Measurements from ENCODE around the gene KATNAL1.
A peak's percentile ranks its signal among the peaks of the same experiment; 100 is the strongest.
"Not testable (repeated sequence)": the region's sequence is repeated elsewhere in the genome, so short reads cannot be mapped to it uniquely, and the experiment has no call there.

KATNAL1 gene

DNA sequence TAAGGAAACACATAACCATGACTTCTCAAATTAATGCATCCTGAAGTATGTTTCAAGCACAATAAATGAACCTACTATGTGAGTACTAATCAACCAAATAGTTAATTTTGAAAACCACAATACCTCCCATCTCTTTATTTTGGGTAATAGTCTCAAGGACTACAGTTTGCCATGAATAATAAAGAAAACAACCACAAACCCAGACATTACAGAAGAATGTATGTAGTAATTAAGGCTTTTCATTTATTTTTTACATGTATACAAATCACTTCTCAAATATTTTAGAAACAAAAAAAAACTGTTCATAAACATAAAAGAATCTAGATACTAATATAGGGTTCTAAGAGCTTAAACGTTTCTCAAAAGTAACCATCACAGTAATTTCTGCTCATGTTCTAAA is 6.8 kb downstream of the KATNAL1 start:
- Histone ChIP-seq H3K9me3 (ENCODE audit: control insufficient read depth in 5 of 5, low read length in 5 of 5) (no peaks in the 10 kb centered on the region), H3K36me3 (ENCODE audit: control insufficient read depth in 5 of 5, insufficient read depth in 5 of 5, low read length in 5 of 5) (peaks cover 0 to 6% (median 0%) of the 10 kb centered on the region in 5 donors), H3K27me3 (ENCODE audit: control insufficient read depth in 5 of 5, insufficient read depth in 4 of 5, low read length in 5 of 5) (no peaks in the 10 kb centered on the region), H3K4me1 (ENCODE audit: control insufficient read depth in 5 of 5, insufficient read depth in 5 of 5, low read length in 5 of 5) (peaks cover 0 to 14% (median 9%) of the 10 kb centered on the region in 5 donors), H3K4me3 (ENCODE audit: low read depth in 1 of 5, low read length in 5 of 5) (no peak overlapping the region), H3K27ac (ENCODE audit: low read depth, low read length) (no peak overlapping the region), H3K9ac (ENCODE audit: low read length in 5 of 5) (no peak overlapping the region)

DNA sequence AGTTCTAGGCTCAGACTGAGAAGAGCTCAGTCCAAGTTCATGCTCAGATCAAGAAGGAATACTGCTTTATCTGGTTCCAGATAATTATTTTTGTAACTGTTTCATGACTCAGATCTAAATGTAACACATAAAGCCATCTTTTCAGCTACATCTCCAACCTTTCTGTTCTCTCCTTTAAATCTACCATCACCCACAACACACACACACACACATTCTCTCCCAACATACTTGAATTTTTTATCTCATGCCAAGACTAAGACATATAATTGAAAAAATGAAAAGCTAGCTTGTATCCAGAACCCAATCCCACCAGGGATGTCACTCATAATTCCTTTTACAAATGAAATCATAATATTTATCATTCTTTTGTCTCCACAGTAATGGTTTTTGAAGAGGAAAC is 7.6 kb downstream of the KATNAL1 start:
- Histone ChIP-seq H3K9me3 (ENCODE audit: control insufficient read depth in 5 of 5, low read length in 5 of 5) (no peaks in the 10 kb centered on the region), H3K36me3 (ENCODE audit: control insufficient read depth in 5 of 5, insufficient read depth in 5 of 5, low read length in 5 of 5) (peaks cover 0 to 6% (median 0%) of the 10 kb centered on the region in 5 donors), H3K4me1 (ENCODE audit: control insufficient read depth in 5 of 5, insufficient read depth in 5 of 5, low read length in 5 of 5) (peaks cover 0 to 9% (median 5%) of the 10 kb centered on the region in 5 donors), H3K4me3 (ENCODE audit: low read depth in 1 of 5, low read length in 5 of 5) (no peak overlapping the region), H3K27ac (ENCODE audit: low read depth, low read length) (no peak overlapping the region), H3K27me3 (ENCODE audit: control insufficient read depth in 5 of 5, insufficient read depth in 4 of 5, low read length in 5 of 5) (no peaks in the 10 kb centered on the region), H3K9ac (ENCODE audit: low read length in 5 of 5) (no peak overlapping the region)

- H3K4me3 ChIP-seq (ENCODE audit: low read depth in 1 of 5, low read length in 5 of 5), result no peak overlapping the region
- H3K36me3 ChIP-seq (ENCODE audit: control insufficient read depth in 5 of 5, insufficient read depth in 5 of 5, low read length in 5 of 5), result peaks cover 0 to 6% (median 0%) of the 10 kb centered on the region in 5 donors
- H3K4me1 ChIP-seq (ENCODE audit: control insufficient read depth in 5 of 5, insufficient read depth in 5 of 5, low read length in 5 of 5), result peaks cover 0 to 15% (median 5%) of the 10 kb centered on the region in 5 donors
- no peak overlapping the region for H3K27ac ChIP-seq (ENCODE audit: low read depth, low read length)
- H3K27me3 ChIP-seq (ENCODE audit: control insufficient read depth in 5 of 5, insufficient read depth in 4 of 5, low read length in 5 of 5), result no peaks in the 10 kb centered on the region
- H3K9ac ChIP-seq (ENCODE audit: low read length in 5 of 5), result no peak overlapping the region
- no peaks in the 10 kb centered on the region for H3K9me3 ChIP-seq (ENCODE audit: control insufficient read depth in 5 of 5, low read length in 5 of 5)
These were observed 12.2 kb downstream of the KATNAL1 start for GRCh38 chr13:30295116-30295515.

DNA sequence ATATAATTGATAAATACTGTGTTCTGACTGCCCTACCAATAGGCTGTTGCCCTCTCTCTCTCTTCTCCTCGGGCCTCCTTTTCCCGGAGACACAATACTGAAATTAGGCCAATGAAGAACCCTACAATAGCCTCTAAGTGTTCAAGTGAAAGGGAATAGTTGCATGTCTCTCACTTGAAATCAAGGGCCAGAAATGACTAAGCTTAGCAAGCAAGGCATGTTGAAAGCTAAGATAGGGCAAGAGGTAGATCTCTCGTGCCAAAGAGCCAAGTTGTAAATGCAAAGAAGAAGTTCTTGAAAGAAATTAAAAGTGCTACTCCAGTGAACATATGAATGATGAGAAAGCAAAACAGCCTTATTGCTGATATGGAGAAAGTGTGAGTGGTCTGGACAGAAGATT is 13.3 kb downstream of the KATNAL1 start:
- no peak overlapping the region for H3K9ac ChIP-seq (ENCODE audit: low read length in 5 of 5)

DNA sequence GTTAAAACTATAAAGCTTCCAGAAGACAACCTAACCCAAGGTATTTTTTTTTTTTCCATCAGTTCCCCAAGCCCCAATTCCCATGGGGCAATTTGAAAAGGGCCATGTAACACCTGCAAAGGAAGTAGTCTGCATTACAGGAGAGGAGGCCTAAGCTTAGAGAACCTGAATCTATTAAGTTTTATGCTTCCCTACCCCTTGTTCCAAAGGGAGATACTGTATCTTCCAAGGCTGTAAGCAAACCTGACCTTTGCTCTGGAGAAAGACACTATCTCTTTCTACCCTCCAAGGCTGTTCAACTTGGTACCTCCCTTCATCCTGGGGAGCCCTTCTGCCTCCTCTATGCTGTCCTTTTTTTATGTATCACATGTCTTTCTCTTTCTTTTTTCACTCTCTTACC is 15.0 kb downstream of the KATNAL1 start:
- Histone ChIP-seq H3K27me3 (ENCODE audit: control insufficient read depth in 5 of 5, insufficient read depth in 4 of 5, low read length in 5 of 5) (no peaks in the 10 kb centered on the region), H3K9me3 (ENCODE audit: control insufficient read depth in 5 of 5, low read length in 5 of 5) (no peaks in the 10 kb centered on the region), H3K36me3 (ENCODE audit: control insufficient read depth in 5 of 5, insufficient read depth in 5 of 5, low read length in 5 of 5) (peaks cover 0 to 6% (median 0%) of the 10 kb centered on the region in 5 donors), H3K4me1 (ENCODE audit: control insufficient read depth in 5 of 5, insufficient read depth in 5 of 5, low read length in 5 of 5) (peaks cover 3 to 32% (median 11%) of the 10 kb centered on the region in 5 donors), H3K27ac (ENCODE audit: low read depth, low read length) (no peak overlapping the region), H3K9ac (ENCODE audit: low read length in 5 of 5) (no peak overlapping the region), H3K4me3 (ENCODE audit: low read depth in 1 of 5, low read length in 5 of 5) (no peak overlapping the region)

More for the DNA sequence above, 13.3 kb downstream of the KATNAL1 start:
- peaks cover 3 to 23% (median 11%) of the 10 kb centered on the region in 5 donors for H3K4me1 ChIP-seq (ENCODE audit: control insufficient read depth in 5 of 5, insufficient read depth in 5 of 5, low read length in 5 of 5)
- H3K4me3 ChIP-seq (ENCODE audit: low read depth in 1 of 5, low read length in 5 of 5), result no peak overlapping the region
- H3K27ac ChIP-seq (ENCODE audit: low read depth, low read length), result no peak overlapping the region
- no peaks in the 10 kb centered on the region for H3K27me3 ChIP-seq (ENCODE audit: control insufficient read depth in 5 of 5, insufficient read depth in 4 of 5, low read length in 5 of 5)
- peaks cover 0 to 6% (median 0%) of the 10 kb centered on the region in 5 donors for H3K36me3 ChIP-seq (ENCODE audit: control insufficient read depth in 5 of 5, insufficient read depth in 5 of 5, low read length in 5 of 5)
- H3K9me3 ChIP-seq (ENCODE audit: control insufficient read depth in 5 of 5, low read length in 5 of 5), result no peaks in the 10 kb centered on the region

DNA sequence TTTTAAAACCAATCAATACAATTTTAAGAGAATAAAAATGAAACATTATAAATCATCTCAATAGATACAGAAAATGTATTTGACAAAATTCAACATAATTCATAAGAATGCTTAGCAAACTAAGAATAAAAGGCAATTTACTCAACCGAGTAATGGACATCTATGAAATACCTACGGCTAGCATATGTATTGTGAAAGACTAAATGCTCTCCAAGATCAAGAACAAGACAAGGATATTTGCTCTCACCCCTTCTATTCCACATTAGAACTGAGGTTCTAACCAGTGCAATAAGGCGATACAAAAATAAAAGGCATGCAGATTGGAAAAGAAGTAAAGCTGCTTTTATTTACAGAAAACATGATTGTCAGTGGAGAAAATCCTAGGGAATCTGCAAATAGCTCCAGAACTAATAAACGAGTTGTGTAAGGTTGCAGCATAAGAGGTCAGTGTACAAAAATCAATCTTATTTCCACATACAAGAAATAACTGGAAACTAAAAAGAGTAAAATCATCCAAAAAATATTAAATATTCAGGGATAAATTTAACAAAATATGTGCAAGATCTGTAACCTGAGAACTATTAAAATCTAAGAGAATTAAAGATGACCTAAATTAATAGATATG is 16.4 kb downstream of the KATNAL1 start:
- peak overlapping the region; percentile 35 for H3K27ac ChIP-seq (ENCODE audit: low read depth, low read length)

DNA sequence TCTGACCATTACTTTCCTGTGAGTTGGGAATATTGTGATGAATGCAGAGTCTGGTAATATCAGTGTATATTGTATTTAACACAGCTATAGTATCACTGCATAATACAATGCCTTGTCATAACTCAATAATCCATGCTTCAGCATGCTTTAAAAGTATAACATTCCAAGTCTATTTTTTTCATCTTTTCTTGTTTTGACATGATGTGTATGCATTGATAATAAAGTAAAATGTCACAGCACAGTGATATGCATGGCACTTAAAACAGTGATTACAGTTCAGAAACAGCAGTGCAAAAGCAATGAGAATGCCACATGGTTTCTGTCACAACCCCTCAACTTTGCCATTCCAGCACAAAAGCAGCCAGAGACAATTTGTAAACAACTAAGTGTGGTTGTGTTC is 17.8 kb downstream of the KATNAL1 start:
- peaks cover 3 to 32% (median 11%) of the 10 kb centered on the region in 5 donors for H3K4me1 ChIP-seq (ENCODE audit: control insufficient read depth in 5 of 5, insufficient read depth in 5 of 5, low read length in 5 of 5)
- no peak overlapping the region for H3K4me3 ChIP-seq (ENCODE audit: low read depth in 1 of 5, low read length in 5 of 5)
- no peaks in the 10 kb centered on the region for H3K27me3 ChIP-seq (ENCODE audit: control insufficient read depth in 5 of 5, insufficient read depth in 4 of 5, low read length in 5 of 5)
- peak overlapping the region; percentile 35 for H3K27ac ChIP-seq (ENCODE audit: low read depth, low read length)
- H3K36me3 ChIP-seq (ENCODE audit: control insufficient read depth in 5 of 5, insufficient read depth in 5 of 5, low read length in 5 of 5), result no peaks in the 10 kb centered on the region
- no peaks in the 10 kb centered on the region for H3K9me3 ChIP-seq (ENCODE audit: control insufficient read depth in 5 of 5, low read length in 5 of 5)
- no peak overlapping the region for H3K9ac ChIP-seq (ENCODE audit: low read length in 5 of 5)

More for the DNA sequence above, 16.4 kb downstream of the KATNAL1 start:
- Histone ChIP-seq H3K36me3 (ENCODE audit: control insufficient read depth in 5 of 5, insufficient read depth in 5 of 5, low read length in 5 of 5) (peaks cover 0 to under 1% (median 0%) of the 10 kb centered on the region in 5 donors), H3K9me3 (ENCODE audit: control insufficient read depth in 5 of 5, low read length in 5 of 5) (no peaks in the 10 kb centered on the region), H3K9ac (ENCODE audit: low read length in 5 of 5) (no peak overlapping the region), H3K4me1 (ENCODE audit: control insufficient read depth in 5 of 5, insufficient read depth in 5 of 5, low read length in 5 of 5) (peaks cover 3 to 32% (median 11%) of the 10 kb centered on the region in 5 donors), H3K27me3 (ENCODE audit: control insufficient read depth in 5 of 5, insufficient read depth in 4 of 5, low read length in 5 of 5) (no peaks in the 10 kb centered on the region), H3K4me3 (ENCODE audit: low read depth in 1 of 5, low read length in 5 of 5) (no peak overlapping the region)

GRCh38 chr13:30286059-30286458 is 21.3 kb downstream of the KATNAL1 start:
- H3K36me3 ChIP-seq (ENCODE audit: control insufficient read depth in 5 of 5, insufficient read depth in 5 of 5, low read length in 5 of 5); H3K9ac ChIP-seq (ENCODE audit: low read length in 5 of 5); H3K27ac ChIP-seq (ENCODE audit: low read depth, low read length); H3K9me3 ChIP-seq (ENCODE audit: control insufficient read depth in 5 of 5, low read length in 5 of 5); H3K4me3 ChIP-seq (ENCODE audit: low read depth in 1 of 5, low read length in 5 of 5); H3K27me3 ChIP-seq (ENCODE audit: control insufficient read depth in 5 of 5, insufficient read depth in 4 of 5, low read length in 5 of 5): not testable (repeated sequence)
- H3K4me1 ChIP-seq (ENCODE audit: control insufficient read depth in 5 of 5, insufficient read depth in 5 of 5, low read length in 5 of 5), result peaks cover 3 to 24% (median 7%) of the 10 kb centered on the region in 5 donors

GRCh38 chr13:30276178-30276577 is 31.2 kb downstream of the KATNAL1 start:
- Histone ChIP-seq H3K36me3 (ENCODE audit: control insufficient read depth in 5 of 5, insufficient read depth in 5 of 5, low read length in 5 of 5) (peaks cover 6 to 14% (median 9%) of the 10 kb centered on the region in 5 donors), H3K9me3 (ENCODE audit: control insufficient read depth in 5 of 5, low read length in 5 of 5) (peaks cover 0 to 2% (median 0%) of the 10 kb centered on the region in 5 donors), H3K27ac (ENCODE audit: low read depth, low read length) (no peak overlapping the region), H3K27me3 (ENCODE audit: control insufficient read depth in 5 of 5, insufficient read depth in 4 of 5, low read length in 5 of 5) (no peaks in the 10 kb centered on the region), H3K4me3 (ENCODE audit: low read depth in 1 of 5, low read length in 5 of 5) (no peak overlapping the region), H3K4me1 (ENCODE audit: control insufficient read depth in 5 of 5, insufficient read depth in 5 of 5, low read length in 5 of 5) (no peaks in the 10 kb centered on the region), H3K9ac (ENCODE audit: low read length in 5 of 5) (no peak overlapping the region)

- Histone ChIP-seq H3K27me3 (ENCODE audit: control insufficient read depth in 5 of 5, insufficient read depth in 4 of 5, low read length in 5 of 5) (no peaks in the 10 kb centered on the region), H3K27ac (ENCODE audit: low read depth, low read length) (no peak overlapping the region), H3K9ac (ENCODE audit: low read length in 5 of 5) (no peak overlapping the region), H3K9me3 (ENCODE audit: control insufficient read depth in 5 of 5, low read length in 5 of 5) (peaks cover 0 to 2% (median 0%) of the 10 kb centered on the region in 5 donors), H3K36me3 (ENCODE audit: control insufficient read depth in 5 of 5, insufficient read depth in 5 of 5, low read length in 5 of 5) (peaks cover 0 to 9% (median 4%) of the 10 kb centered on the region in 5 donors), H3K4me3 (ENCODE audit: low read depth in 1 of 5, low read length in 5 of 5) (no peak overlapping the region), H3K4me1 (ENCODE audit: control insufficient read depth in 5 of 5, insufficient read depth in 5 of 5, low read length in 5 of 5) (no peaks in the 10 kb centered on the region)
These were observed 33.3 kb downstream of the KATNAL1 start for GRCh38 chr13:30274083-30274482.

All from subcutaneous abdominal adipose tissue (tissue), 5 donors.